T follicular helper cell (primary cell): ENCODE results near the gene ZEB1.
"Not testable (repeated sequence)": the region's sequence is repeated elsewhere in the genome, so short reads cannot be mapped to it uniquely, and the experiment has no call there.

Experiments
- DNase-seq: peaks from one replicate; pipeline ENCODE4 v3.0.0-alpha.2; 2020; ENCODE audit warnings: low read depth

The ZEB1 gene

GRCh38 chr10:31366703-31367102 lies 47.7 kb downstream of the ZEB1 start:
- no peak for DNase-seq

- DNase-seq: no peak
These were observed 49.7 kb downstream of the ZEB1 start for GRCh38 chr10:31368724-31369123.

DNA sequence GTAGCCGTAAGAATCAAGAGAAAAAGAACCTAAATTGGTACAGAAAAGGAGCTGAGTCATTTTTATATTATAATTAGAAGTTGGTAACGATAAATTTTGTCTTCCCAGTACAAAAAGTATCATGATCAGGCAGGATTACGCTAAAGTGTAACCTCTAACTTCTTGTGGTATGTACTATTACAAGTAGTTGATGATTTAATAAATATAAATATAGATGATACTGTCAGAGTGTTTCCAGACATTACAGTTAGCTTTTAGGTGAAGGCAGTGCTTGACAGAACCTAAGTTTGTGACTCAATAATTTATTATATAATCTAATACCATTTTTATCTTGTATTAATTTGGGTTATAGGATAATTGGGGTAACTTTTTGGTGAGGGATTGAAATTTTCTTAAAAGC lies 53.4 kb downstream of the ZEB1 start:
- no peak for DNase-seq

- no peak for DNase-seq
These were observed 55.2 kb downstream of the ZEB1 start for GRCh38 chr10:31374146-31374696.

DNA sequence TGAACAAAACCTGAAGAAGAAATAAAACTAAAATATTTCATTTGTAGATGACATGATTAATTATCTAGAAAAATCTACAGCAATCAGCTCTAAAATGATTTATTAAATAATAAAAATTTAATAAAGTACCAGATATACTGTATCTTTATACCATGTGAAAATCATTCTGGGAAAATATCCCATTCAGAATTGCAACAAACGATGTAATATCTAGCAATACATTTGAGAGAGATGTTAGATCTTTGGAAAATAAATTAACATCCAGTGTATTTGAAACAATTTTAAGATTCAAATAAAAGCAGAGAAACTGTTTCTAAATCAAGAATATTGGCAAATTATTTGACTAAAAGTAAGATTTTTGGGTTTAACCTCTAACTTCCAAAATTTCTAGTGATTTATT lies 62.2 kb downstream of the ZEB1 start:
- no peak for DNase-seq

GRCh38 chr10:31381766-31382316 lies 62.8 kb downstream of the ZEB1 start:
- no peak for DNase-seq

DNA sequence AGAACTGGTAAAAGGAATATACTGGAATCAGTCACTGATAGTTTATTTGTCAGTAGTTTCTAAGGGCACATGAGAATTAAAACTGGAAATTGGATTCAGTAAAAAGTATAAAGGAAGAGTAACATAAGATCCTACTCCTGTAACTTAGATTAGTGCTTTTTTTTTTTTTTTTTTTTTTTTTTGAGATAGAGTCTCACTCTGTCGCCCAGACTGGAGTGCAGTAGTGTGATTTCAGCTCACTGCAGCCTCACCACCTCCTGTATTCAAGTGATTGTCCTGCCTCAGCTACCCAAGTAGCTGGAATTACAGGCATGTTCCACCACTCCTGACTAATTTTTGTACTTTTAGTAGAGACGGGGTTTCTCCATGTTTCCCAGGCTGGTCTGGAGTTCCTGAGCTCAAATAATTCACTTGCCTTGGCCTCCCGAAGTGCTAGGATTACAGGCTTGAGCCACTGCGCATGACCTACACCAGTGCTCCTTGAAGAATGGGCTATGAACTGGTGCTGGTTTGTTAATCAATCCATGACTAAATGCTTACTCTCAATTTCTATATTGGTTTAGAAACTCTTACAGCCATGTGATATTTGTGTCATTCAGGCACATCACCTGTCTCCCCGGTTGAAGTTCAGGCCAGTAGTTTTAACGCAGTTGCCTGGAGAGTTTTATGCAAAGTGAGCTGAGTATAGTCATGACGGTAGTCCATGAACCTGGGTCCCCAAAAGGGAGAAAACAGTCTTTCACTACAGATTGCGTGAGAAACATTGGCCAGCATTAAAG lies 65.0 kb downstream of the ZEB1 start:
- no peak for DNase-seq

DNA sequence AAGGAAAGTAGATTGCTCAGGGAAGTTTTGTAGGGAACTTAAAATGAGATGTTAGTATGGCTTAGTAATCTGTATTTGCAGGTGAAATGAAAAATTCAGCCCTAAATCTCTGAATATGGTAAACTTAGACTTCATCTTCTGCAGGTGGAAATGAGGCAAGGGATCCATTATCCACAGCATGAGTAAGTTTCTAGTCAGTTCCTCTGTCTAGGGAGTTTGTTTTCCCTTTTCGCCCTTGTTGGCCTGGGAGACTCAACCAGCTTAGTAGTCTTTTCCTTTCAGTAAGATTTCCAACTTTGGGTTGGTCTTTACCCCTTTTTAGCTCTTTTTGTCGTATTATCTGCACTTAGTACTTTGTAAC lies 65.6 kb downstream of the ZEB1 start:
- no peak for DNase-seq

DNA sequence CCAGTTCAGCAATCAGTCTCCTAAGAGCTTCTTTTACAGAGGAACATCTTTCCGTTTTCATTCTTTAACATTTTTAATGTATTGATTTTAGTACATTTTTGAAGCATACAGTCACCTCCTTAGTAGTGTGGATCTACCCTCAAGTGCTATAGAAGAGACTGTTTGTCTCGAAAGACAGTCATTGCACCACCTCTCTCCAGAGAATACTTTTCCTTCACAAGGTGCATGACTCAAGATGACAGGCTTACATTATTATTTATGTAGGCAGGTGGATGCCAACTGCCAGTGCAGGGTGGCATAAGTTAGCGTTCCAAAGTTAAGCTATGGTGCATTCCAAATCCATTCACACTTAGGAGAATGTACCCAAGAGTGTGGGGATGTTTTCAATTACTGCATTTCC lies 71.8 kb downstream of the ZEB1 start:
- no peak for DNase-seq

DNA sequence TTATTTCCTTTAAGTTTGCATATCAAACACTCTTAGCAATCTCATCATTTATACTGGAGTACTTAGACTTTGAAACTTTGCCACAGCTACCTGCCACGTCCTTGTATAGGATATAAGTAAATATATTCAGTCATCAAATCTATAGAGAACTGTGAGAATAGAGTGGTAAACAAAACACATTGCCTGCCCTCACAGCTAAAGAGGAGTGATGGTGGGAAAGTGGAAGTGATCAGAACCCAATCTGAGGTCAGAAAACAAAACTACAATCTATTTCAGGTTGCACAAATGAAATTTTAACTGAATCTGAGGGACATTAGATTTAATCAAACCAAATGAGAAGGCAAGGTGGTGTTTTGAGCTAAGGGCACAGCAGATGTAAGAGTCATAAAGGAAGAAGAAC lies 74.8 kb downstream of the ZEB1 start:
- DNase-seq: no peak

DNA sequence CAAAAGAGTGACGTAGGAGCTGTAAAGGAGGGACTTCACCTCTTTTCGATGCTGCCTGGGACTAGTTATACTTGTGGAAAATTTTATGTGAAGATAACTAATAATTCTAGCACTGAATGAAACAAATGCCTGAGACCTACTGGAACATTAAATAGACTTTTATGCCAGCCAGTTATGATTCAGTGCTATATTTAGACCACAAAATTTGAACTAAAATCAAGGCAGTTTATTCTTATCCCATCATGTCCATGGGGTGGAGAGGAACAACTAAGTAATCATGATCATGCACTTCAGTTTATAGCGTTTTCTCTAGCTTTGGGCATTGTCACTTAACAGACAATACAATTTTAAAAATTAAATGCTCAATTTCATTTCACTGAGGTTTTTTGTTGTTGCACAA lies 76.7 kb downstream of the ZEB1 start:
- no peak for DNase-seq

DNA sequence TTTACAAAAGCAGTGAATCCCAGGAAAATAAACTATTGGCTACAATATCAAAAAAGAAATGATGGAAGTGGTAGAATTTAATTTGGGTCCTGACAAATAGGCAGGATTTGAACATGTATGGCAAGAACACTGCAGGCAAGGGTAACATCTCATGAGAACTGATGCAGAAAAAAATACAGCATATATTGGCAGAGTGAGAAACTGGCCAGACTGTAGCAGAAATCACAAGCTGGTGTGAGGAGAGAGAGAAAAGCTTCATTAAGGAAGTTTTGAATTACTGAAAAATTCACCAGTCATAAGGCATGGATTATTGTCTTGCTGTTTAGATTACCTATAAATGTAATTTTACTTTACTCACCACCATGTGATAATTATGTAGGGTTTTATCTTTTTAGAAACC lies 77.4 kb downstream of the ZEB1 start:
- no peak for DNase-seq

- no peak for DNase-seq
These were observed 78.8 kb downstream of the ZEB1 start for GRCh38 chr10:31397852-31398251.

DNA sequence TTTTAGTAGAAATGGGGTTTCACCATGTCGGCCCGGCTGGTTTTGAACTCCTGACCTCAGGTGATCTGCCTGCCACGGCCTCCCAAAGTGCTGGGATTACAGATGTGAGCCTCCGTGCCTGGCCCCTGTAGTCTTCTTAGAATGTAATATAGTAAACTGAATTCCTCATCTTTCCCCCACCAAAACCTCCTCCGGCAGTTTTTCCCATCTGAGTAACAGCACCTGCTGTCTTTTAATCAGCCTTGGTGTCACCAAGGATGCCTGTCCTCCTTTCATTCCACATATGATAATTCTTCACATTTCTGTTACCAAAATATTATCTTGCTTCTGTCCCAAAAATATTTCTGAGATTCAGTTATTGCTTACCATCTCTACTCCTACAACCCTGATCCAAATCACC lies 80.2 kb downstream of the ZEB1 start:
- DNase-seq: no peak

- DNase-seq: no peak
These were observed 80.6 kb downstream of the ZEB1 start for GRCh38 chr10:31399631-31400030.

DNA sequence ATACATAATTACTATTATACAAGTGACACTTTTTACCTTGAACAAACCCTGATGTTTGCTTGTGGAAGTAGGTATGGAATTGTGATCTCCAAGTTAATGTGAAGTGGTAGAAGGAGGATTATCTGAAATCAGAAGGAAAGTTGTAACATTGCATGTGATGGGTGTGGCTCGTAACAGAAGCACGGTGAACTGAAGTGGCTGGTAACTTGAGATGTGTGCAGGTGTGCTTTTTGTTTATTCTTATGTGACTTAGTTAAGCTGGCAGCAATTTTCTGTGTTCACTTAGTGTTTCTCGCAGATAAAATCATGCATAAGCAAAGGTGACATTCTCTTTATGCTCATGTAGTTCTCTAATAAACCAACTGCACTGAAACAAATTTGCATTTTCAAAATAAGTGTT lies 82.3 kb downstream of the ZEB1 start:
- no peak for DNase-seq

DNA sequence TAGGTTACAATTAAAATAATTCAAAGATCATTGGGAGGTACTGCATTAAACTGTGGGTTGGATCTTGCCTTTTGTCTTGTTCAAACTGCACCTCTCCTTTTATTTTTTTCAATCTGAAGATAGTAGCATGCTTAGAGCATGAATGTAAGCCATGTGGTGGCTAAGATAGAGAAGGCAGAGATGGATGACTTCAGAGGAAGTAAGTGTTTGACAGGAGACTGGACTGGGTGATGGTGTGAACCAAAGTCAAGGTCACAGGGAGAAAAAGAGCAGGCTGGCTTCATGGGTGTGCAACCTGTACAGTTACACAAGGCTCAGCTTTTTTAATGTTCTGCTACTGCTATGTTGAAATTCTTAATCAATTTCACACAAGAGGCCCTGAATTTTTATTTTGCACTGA lies 85.6 kb downstream of the ZEB1 start:
- no peak for DNase-seq

DNA sequence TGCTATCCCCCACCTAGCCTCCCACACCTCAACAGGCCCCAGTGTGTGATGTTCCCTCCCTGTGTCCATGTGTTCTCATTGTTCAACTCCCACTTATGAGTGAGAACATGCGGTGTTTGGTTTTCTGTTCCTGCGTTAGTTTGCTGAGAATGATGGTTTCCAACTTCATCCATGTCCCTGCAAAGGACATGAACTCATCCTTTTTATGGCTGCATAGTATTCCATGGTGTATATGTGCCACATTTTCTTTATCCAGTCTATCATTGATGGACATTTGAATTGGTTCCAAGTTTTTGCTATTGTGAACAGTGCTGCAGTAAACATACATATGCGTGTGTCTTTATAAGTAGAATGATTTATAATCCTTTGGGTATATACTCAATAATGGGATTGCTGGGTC lies 86.8 kb downstream of the ZEB1 start:
- DNase-seq: not testable (repeated sequence)

DNA sequence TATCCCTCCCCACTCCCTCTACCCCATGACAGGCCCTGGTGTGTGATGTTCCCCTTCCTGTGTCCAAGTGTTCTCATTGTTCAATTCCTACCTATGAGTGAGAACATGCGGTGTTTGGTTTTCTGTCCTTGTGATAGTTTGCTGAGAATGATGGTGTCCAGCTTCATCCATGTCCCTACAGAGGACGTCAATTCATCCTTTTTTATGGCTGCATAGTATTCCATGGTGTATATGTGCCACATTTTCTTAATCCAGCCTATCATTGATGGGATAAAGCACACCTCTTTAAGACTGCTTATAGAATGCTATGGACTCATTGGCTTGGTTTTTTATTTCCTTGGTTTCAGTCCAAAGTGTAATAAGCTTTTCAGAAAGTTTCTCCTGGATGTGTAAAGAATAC lies 93.4 kb downstream of the ZEB1 start:
- not testable (repeated sequence) for DNase-seq

DNA sequence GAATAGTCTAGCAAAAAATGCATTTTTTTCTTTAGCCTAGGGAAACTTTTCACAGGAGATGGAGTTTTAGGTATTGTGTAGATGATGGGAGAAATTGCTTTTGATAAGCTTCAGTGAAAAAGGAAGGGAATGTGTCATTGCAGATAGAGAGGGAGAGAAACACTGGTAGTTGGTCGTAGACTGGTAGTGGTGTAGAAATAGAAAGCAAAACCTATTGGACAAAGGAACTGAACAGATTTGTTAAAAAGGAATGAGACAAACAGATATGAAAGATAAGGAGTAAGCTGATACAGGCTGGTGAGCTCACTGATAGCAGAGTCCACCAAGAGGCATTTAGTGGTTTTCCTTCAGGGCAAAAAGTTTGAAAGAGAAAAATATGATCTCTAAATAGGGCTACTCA lies 94.3 kb downstream of the ZEB1 start:
- DNase-seq: no peak

DNA sequence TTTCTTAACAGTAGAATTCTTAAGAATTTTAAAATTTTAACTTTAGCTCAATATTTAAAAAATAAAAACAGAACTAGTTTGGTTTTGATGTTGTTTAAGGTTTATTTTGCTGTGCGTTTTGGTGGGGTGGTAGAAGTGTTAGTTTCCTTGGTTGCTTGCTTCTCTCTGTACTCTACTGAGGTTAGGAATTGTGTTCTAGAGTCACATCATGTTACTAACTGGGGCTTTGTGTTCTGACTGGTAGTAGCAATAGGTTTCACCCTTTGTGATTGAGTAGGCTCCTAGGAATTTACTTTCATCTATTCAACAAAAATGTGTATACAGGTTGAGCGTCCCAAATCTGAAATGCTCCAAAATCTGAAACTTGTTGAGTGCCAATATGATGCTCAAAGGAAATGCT lies 99.5 kb downstream of the ZEB1 start:
- DNase-seq: no peak

DNA sequence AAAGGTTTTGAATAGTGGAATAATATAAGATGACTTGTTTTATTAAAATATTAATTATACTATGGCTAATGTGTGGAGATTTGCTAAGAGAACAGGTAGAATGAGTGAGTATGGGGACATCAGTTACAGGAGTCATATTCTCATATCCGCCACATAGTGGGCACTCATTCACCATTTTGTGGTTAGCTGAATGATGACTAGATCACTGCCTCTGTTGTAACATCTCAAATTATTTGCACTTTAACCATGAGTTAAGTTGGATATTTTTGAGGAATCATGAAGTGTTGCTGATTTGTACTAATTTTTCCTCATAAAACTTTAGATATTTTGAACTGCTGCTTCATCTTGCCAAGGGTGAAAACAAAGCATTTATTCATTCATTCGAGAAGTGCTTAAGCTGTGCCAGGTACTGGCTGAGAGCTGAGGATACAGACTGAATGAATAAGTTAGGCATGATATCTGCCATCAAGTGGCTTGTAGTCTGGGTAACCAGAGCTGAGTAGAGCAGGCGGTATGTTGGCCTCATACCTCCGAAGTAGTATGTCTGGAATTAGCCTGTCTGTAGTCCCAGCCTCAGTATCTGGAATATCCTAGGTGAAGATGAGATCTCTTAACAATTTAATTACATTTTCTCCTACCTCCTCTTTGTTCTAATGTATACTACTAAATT lies 100.5 kb downstream of the ZEB1 start:
- no peak for DNase-seq

DNA sequence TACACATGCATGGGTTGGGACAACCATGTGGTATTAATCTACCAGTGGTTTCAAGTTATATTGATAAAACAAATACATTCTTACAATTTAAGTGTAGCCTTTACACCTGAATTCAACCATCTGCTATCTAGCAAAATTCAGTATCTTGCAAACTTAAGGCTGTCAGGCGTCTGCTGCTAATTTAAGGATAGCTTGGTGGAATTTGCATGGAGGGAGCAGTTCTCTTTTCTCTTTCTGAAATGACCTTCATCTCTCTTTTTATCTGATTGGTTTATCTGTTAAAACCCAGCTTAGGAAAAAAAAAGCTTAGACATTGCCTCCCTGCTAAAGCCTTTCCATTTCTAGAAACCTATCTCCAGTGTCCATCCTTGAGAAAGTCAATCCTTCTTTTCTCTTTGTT lies 102.3 kb downstream of the ZEB1 start:
- DNase-seq: no peak
